GM11168 (cell line): ENCODE results near the gene P2RX7.
"Not testable (repeated sequence)": the region's sequence is repeated elsewhere in the genome, so short reads cannot be mapped to it uniquely, and the experiment has no call there.

Experiments
- in situ Hi-C: fragments of 300-500 bp; cut with MboI; formaldehyde crosslinking; loops from one replicate; pipeline ENCODE4 v1.12.0; 2022; ENCODE audit warnings: low sequenced_read_pairs; ENCODE audit not compliant: unreplicated experiment

Gene P2RX7

GRCh38 chr12:121223292-121224285 is 90.9 kb downstream of the P2RX7 start:
- in situ Hi-C loops: no loop called here

GRCh38 chr12:121224591-121224990 is 91.9 kb downstream of the P2RX7 start:
- in situ Hi-C loops: no loop called here

GRCh38 chr12:121226399-121226798 is 93.7 kb downstream of the P2RX7 start:
- in situ Hi-C loops: no loop called here

GRCh38 chr12:121226871-121227270 is 94.2 kb downstream of the P2RX7 start:
- in situ Hi-C loops: not testable (repeated sequence)

- in situ Hi-C loops: no loop called here
Observed at GRCh38 chr12:121227294-121227693, 94.6 kb downstream of the P2RX7 start.

- in situ Hi-C loops: no loop called here
Observed at GRCh38 chr12:121228919-121229665, 96.4 kb downstream of the P2RX7 start.

GRCh38 chr12:121229826-121230537 is 97.3 kb downstream of the P2RX7 start:
- in situ Hi-C loops: not testable (repeated sequence)

GRCh38 chr12:121230538-121230907 is 97.8 kb downstream of the P2RX7 start:
- in situ Hi-C loops: no loop called here

GRCh38 chr12:121232163-121232562 is 99.5 kb downstream of the P2RX7 start:
- in situ Hi-C loops: no loop called here

GRCh38 chr12:121232977-121233627 is 100.4 kb downstream of the P2RX7 start:
- in situ Hi-C loops: no loop called here

GRCh38 chr12:121233628-121234020 is 100.9 kb downstream of the P2RX7 start:
- in situ Hi-C loops: no loop called here

GRCh38 chr12:121236776-121237175 is 104.1 kb downstream of the P2RX7 start:
- in situ Hi-C loops: no loop called here

GRCh38 chr12:121237415-121237814 is 104.7 kb downstream of the P2RX7 start:
- in situ Hi-C loops: no loop called here
